OCI-LY7 (cell line): ENCODE measurements around the gene GPR37.

Experiments
- EZH2phosphoT487 ChIP-seq: fragments of 200-600 bp; sonication (generic); IDR thresholded peaks from 2 replicates; pipeline ENCODE4 v1.6.1; 2018; ENCODE audit warnings: low read depth, borderline replicate concordance, mild to moderate bottlenecking, mixed run types, antibody characterized with exemption, low read length, moderate library complexity, mixed read lengths
- TF ChIP-seq, protein P1 (sequence below): fragments of 200-600 bp; sonication (generic); conservative IDR thresholded peaks from 2 replicates; pipeline ENCODE4 v1.5.1; 2014; ENCODE audit warnings: mild to moderate bottlenecking, antibody characterized with exemption, low read length, moderate library complexity, mixed read lengths

- TF ChIP-seq, protein P1, sequence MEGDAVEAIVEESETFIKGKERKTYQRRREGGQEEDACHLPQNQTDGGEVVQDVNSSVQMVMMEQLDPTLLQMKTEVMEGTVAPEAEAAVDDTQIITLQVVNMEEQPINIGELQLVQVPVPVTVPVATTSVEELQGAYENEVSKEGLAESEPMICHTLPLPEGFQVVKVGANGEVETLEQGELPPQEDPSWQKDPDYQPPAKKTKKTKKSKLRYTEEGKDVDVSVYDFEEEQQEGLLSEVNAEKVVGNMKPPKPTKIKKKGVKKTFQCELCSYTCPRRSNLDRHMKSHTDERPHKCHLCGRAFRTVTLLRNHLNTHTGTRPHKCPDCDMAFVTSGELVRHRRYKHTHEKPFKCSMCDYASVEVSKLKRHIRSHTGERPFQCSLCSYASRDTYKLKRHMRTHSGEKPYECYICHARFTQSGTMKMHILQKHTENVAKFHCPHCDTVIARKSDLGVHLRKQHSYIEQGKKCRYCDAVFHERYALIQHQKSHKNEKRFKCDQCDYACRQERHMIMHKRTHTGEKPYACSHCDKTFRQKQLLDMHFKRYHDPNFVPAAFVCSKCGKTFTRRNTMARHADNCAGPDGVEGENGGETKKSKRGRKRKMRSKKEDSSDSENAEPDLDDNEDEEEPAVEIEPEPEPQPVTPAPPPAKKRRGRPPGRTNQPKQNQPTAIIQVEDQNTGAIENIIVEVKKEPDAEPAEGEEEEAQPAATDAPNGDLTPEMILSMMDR = no peak
- TF ChIP-seq EZH2phosphoT487 = no peak
Observed at GRCh38 chr7:124758327-124758726, 7.3 kb downstream of the GPR37 start.
